ENCODE measurements around the gene NSD2.

DNA sequence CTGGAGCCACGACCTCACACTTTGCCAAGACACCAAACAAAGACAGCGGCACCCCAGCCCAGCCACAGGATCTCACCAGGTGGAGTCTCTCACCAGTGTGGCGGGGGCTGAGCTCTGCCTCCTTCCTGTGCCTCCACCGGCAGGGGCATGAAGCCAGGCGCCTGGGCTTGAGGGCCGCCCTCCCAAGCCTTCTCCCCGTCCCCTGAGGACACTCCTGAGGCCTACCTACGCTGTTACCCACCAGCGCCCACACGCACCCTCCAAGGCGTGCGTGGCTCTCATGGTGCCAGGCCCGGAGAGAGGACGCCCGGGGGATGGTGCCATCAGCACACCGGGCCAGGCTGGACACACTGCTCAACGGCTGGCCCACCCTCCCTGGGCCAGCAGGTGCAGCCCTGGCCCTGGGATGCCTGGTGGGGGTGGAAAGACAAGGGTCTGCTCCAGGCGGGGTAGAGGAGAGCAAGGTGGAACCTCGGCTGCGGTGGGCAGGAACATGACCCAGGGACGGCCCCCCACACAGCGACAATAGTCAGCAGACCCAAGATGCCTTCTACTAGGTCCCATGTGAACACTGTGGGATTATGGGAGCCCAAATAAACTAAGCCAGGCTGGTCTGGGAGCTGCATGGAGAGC lies 115.5 kb downstream of the NSD2 start:
- TF ChIP-seq CTCF (tag by site-specific recombination; IDR thresholded peaks at IDR 0.05) (no peak), ZNF791 (tag by site-specific recombination; IDR thresholded peaks at IDR 0.05) (no peak), ZNF274 (IDR thresholded peaks at IDR 0.05; ENCODE audit: low read length) (no peak), ZNF274 (tag by site-specific recombination; IDR thresholded peaks at IDR 0.05; ENCODE audit: borderline replicate concordance) (no peak), KLF9 (tag by site-specific recombination; IDR thresholded peaks at IDR 0.05; ENCODE audit: low read depth) (no peak), ZNF747 (tag by site-specific recombination; IDR thresholded peaks at IDR 0.05) (no peak), REST (tag by site-specific recombination; IDR thresholded peaks at IDR 0.05) (no peak), GLIS1 (tag by site-specific recombination; IDR thresholded peaks at IDR 0.05) (no peak)
